IMR-90 (cell line): Measurements from ENCODE around the gene VSIG10L.

Source experiments
- BHLHE40 ChIP-seq: fragments of 150-350 bp; IDR thresholded peaks from 2 replicates; pipeline ENCODE4 v1.6.1; 2016; ENCODE audit warnings: mild to moderate bottlenecking, low read depth, low read length
- CEBPB ChIP-seq: IDR thresholded peaks from 2 replicates; pipeline ENCODE4 v1.6.1; 2012; ENCODE audit warnings: low read depth, low read length, improper control_type of control experiment
- MAFK ChIP-seq: IDR thresholded peaks from 2 replicates; pipeline ENCODE4 v1.6.1; 2012; ENCODE audit warnings: low read depth, low read length, improper control_type of control experiment
- POLR2A ChIP-seq: IDR thresholded peaks from 2 replicates; pipeline ENCODE4 v1.6.1; 2012; ENCODE audit warnings: mild to moderate bottlenecking, low read depth, low read length
- RAD21 ChIP-seq: IDR thresholded peaks from 2 replicates; pipeline ENCODE4 v1.6.1; 2012; ENCODE audit warnings: low read length, improper control_type of control experiment
- RFX5 ChIP-seq: IDR thresholded peaks from 2 replicates; pipeline ENCODE4 v1.8.0; 2012; ENCODE audit warnings: low read depth, mild to moderate bottlenecking, low read length, moderate library complexity
- SMC3 ChIP-seq: fragments of 150-350 bp; IDR thresholded peaks from 2 replicates; pipeline ENCODE4 v1.6.1; 2016; ENCODE audit warnings: low read depth, mild to moderate bottlenecking, antibody characterized with exemption, low read length, moderate library complexity
- TF ChIP-seq, protein P1 (sequence below): conservative IDR thresholded peaks from 2 replicates; pipeline ENCODE4 v1.5.1; 2012; ENCODE audit warnings: mild to moderate bottlenecking, low read depth, low read length, improper control_type of control experiment

DNA sequence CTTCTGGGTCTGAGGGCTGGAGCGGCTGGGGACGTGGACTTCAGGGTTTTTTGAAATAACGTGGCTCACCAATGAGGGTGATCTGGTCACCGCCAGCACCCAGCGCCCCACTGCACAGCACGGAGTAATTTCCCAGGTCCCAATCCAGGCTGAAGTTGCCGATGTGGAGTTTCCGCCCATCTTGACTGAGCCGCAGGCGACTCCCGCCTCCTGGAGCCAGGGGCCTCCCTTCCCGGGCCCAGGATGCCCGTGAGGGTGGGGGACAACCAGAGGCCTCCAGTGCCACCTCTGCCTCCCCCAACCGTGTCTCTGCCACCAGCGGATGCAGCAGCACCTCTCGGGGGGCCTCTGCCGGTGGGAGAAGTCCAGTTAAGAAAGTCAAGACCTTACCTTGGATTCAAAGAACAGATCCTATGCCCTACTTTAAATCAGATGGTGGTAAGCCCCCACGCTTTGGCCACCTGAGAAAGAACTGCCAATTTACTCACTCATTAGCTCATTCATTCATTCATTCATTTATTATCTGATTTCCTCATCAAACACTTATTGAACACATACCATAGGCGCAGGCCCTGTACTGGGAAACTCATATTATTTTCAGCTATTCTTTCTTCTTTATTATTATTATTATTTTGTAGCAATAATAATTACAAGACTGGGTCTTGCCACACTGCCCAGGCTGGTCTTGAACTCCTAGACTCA lies 3.9 kb downstream of the VSIG10L start:
- TF ChIP-seq, protein P1, sequence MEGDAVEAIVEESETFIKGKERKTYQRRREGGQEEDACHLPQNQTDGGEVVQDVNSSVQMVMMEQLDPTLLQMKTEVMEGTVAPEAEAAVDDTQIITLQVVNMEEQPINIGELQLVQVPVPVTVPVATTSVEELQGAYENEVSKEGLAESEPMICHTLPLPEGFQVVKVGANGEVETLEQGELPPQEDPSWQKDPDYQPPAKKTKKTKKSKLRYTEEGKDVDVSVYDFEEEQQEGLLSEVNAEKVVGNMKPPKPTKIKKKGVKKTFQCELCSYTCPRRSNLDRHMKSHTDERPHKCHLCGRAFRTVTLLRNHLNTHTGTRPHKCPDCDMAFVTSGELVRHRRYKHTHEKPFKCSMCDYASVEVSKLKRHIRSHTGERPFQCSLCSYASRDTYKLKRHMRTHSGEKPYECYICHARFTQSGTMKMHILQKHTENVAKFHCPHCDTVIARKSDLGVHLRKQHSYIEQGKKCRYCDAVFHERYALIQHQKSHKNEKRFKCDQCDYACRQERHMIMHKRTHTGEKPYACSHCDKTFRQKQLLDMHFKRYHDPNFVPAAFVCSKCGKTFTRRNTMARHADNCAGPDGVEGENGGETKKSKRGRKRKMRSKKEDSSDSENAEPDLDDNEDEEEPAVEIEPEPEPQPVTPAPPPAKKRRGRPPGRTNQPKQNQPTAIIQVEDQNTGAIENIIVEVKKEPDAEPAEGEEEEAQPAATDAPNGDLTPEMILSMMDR, result no peak
- TF ChIP-seq BHLHE40, result no peak
- no peak for TF ChIP-seq RAD21
- no peak for TF ChIP-seq SMC3
- no peak for TF ChIP-seq RFX5
- no peak for TF ChIP-seq MAFK
- TF ChIP-seq POLR2A, result no peak
- no peak for TF ChIP-seq CEBPB
